ENCODE results near the gene NSMCE4A. TPM values are rescaled to one million over a fixed set of nuclear protein-coding genes. Genes with fewer than 3 reads are reported as not detected.
"Not testable (repeated sequence)": the region's sequence is repeated elsewhere in the genome, so short reads cannot be mapped to it uniquely, and the experiment has no call there.

The NSMCE4A gene
- polyA plus RNA-seq, 1 donor = 40.0 TPM

GRCh38 chr10:121935702-121936101 is 39.3 kb downstream of the NSMCE4A start:
- DNase-seq = no peak

DNA sequence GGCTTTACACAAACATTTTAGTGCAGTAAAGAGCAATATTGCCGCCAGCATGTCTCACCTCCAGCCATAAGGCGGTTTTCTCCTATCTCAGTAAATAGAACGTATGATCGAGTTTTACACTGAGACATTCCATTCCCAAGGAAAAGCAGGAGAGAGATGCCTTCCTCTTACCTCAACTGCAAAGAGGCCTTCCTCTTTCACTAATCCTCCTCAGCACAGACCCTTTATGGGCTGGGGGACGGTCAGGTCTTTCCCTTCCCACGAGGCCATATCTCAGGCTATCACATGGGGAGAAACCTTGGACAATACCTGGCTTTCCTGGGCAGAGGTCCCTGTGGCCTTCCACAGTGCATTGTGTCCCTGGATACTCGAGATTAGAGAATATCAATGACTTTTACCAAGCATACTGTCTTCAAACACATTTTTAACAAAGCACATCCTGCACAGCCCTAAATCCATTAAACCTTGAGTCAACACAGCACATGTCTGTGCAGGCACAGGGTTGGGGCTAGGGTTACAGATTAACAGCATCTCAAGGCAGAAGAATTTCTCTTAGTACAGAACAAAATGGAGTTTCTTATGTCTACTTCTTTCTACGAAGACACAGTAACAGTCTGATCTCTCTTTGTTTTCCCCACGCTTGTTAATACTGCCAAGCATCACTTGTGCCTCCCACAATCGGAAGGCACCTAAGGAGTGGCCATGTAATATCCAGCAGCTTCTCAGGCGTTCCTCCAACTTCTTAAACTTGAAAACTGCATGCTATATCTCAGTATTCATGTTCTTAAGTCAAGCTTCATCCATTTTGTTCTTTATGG is 44.5 kb downstream of the NSMCE4A start:
- DNase-seq = not testable (repeated sequence)

GRCh38 chr10:121929585-121930267 is 45.3 kb downstream of the NSMCE4A start:
- not testable (repeated sequence) for DNase-seq

DNA sequence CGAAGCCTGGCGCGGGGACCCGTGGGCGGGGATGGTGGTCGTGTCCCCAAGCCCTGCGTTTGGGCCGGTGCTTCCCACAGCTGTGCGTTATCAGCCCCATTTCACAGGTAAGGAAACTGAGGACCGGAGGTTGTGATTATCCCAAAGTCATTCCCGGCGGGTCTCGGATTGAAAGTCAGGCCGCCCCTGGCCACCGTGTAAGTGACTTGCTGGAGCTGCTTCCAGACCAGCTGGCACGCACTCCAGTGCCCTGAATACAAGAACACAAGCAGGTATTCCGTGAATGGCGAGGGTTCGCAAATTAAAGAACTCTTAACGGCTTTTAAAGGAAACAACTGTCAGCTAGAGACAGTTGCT is 46.5 kb downstream of the NSMCE4A start:
- no peak for DNase-seq

- peak; percentile 94 for DNase-seq
These were observed 47.0 kb downstream of the NSMCE4A start, which contains the start of gene ATE1 for GRCh38 chr10:121927841-121928527. Gene ATE1, minus strand, starts transcription at chr10:121928031. Its CDS starts 82 bp downstream, at chr10:121927949.

DNA sequence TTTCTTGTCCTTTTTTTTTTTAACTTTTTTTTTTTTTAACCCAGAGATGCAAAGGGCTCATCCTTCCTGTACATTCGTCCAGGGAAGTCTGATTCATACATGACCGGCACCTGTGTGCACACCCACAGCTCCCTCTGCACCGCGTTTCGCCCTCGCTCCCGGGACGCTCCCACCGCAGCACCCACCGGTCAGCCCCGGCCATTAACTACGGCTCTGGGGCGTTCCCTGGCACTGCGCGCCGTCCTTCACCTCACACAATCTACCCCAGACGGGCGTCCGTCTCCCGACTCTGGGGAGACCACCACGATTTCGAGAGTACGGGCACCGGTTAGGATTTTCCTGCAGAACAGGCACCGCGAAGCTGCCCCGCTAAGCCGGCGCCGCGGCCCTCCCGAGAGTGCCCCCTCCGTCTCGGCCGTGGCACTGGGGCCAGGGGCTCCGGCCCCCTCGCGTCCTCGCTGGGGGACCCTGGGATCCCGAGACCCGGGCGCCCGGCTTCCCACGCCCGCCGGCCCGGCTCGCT is 47.6 kb downstream of the NSMCE4A start:
- DNase-seq = peak; percentile 54

DNA sequence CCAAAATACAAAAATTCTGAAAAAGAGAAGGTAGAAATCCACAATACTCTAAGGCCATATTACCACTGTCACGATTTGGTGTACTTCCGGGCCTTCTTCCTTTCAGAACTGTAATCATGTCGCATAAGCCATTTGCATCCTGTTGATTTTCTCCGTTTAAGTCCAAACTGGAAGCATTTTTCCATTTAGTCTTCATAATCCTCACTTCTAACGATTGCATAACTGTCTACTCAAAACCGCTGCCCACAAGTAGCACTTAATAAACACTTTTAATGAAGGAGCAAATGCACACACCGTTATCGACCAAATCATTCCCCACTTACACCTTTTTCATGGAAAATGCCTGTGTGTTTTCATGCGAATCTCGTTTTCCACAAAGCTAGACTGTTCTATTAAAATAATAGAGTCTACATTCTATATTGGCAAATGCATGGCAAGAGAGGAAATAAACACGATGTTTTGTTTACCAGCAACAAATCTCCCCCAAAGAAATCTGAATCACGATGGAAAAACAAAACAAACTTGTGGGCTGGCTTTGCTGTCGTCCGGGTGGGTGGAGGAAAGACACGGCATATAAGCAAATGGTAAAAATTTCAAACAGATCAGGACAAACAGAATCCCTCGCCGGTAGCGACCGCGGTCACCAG is 48.2 kb downstream of the NSMCE4A start:
- DNase-seq = peak; percentile 14

GRCh38 chr10:121926157-121926556 is 48.9 kb downstream of the NSMCE4A start:
- no peak for DNase-seq

DNA sequence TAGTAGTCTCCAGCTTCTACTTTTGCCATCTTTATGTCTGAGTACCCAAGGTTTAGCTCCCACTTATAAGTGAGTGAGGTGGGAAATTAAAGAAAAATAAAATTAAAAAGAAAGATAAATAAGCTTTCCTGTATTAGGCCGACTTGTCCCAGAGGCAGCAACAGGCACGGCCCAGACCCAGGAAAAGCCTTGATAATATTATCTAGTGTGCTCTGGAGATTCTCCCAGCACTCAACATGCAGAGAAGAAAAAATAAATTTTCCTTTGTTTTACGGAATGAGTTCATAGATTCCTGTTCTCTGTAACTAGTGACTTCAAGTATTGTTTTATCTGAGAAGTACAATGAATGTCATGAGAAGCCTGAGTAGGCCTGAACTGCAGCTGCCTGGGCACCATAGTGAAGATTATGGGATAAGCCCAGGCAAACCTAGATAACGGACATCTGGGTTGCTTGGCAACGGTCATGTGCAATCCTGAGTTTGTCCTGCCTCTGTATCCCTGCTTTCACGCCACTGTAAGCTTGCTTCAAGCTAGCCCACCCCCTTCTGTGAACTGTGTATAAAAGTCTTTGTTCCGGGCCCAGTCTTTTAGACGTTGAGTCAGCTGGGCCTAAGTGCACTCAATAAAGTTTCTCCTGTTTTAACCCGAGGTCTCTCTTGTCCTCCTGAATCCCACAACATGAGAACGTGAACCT is 53.6 kb downstream of the NSMCE4A start:
- DNase-seq = no peak

- DNase-seq = no peak
These were observed 55.4 kb downstream of the NSMCE4A start for GRCh38 chr10:121919666-121920065.

DNA sequence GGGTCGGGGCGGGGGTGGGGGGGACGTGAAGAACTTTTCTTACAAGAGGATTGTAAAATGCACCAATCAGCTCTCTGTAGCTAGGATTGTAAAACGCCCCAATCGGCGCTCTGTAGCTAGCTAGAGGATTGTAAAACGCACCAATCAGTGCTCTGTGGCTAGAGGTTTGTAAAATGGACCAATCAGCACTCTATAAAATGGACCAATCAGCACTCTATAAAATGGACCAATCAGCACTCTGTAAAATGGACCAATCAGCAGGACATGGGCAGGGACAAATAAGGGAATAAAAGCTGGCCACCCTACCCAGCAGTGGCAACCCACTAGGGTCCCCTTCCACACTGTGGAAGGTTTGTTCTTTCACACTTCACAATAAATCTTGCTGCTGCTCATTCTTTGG is 56.2 kb downstream of the NSMCE4A start:
- DNase-seq = not testable (repeated sequence)

DNA sequence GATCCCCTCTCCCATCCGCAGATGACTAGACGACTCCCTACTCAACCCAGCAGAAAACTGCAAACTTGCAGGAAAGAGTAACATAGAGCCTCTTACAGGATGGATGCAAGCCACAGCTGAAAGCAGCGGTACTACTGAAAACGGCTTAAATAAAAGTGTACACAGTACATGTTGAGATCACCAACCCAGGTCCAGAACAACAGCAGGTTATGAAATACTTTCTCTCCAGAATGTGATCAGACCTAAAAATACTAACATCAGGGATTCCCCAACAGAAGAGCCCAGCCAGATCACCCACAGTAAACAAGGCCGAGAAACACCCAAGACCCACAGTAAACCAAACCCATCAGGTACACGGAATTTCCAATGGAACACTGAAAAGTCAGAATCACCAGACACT is 60.4 kb downstream of the NSMCE4A start:
- DNase-seq = no peak

DNA sequence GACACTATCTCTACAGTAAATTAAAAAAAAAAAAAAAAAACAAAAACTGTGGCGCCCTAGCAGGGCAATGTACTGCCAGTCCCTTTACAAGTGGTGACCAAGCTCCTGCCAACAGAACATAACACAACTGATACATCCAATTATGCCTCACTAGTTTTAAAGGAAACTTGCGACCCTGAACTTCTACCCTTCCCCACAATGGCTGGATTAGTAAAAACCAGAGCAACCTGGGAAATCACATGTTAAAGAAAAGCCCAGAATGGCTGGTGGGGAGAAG is 63.7 kb downstream of the NSMCE4A start:
- no peak for DNase-seq

DNA sequence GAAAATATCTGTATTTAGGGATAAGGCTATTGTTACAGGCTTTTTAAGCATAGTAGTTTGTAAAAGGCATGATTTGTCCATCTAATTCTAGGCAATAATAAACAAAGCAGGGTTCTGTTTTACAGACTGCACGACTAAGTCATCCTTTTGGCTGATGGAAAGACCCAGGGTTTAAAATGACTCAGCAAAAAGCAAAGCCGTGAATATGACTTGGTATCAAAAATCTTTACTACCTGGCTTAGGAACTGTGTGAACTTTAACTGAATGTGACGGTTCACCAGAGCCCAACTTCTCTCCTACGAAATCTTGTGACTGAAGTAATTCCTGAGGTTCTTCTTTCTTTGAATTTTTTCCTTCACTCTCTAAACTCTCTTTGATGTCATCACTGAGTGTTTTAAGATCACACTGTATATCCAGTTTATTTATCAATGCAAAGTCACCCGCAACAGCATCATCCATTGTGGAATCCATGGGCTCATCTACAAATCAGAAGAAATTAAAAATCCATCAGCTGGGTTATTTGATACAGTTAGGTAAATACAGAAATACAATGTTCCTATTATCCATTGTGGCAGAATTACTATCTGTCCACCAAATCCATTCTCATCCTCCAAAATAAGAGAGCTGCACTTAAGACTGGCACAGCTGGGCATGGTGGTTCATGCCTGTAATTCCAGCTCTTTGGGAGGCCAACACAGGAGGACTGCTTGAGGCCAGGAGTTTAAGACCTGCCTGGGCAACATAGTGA is 64.2 kb downstream of the NSMCE4A start:
- no peak for DNase-seq

Other genes with a start within 250 kb of the NSMCE4A start
- gene ATE1, start 47.2 kb downstream of the NSMCE4A start, polyA plus RNA-seq (ENCODE audit: insufficient read length) = 22.3 TPM
- gene TACC2, start 13.9 kb upstream of the NSMCE4A start, polyA plus RNA-seq (ENCODE audit: insufficient read length) = 136 TPM

Measured in hindlimb muscle (tissue), 1 donor.